Measurements from ENCODE around the gene ADRM1.

DNA sequence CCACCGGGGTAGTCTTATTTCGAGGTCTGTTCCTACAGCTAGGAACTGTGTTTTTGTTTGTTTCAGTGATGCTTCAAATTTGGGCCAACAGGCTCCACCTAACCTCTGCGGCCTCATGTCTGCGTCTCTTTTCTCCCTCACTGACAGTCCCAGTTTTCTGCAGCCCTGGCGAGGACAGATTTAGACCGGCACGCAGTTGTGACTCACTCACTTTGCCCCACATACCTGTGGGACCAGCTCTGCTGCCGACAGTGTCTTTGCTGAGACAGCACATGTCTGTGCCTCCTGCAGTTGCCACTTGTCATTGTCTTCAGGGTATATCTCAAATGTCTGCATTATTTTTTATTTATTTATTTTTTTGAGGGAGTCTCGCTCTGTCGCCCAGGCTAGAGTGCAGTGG is 35.3 kb upstream of the ADRM1 start:
- TF ChIP-seq, protein P1, sequence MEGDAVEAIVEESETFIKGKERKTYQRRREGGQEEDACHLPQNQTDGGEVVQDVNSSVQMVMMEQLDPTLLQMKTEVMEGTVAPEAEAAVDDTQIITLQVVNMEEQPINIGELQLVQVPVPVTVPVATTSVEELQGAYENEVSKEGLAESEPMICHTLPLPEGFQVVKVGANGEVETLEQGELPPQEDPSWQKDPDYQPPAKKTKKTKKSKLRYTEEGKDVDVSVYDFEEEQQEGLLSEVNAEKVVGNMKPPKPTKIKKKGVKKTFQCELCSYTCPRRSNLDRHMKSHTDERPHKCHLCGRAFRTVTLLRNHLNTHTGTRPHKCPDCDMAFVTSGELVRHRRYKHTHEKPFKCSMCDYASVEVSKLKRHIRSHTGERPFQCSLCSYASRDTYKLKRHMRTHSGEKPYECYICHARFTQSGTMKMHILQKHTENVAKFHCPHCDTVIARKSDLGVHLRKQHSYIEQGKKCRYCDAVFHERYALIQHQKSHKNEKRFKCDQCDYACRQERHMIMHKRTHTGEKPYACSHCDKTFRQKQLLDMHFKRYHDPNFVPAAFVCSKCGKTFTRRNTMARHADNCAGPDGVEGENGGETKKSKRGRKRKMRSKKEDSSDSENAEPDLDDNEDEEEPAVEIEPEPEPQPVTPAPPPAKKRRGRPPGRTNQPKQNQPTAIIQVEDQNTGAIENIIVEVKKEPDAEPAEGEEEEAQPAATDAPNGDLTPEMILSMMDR (conservative IDR thresholded peaks at IDR 0.05; ENCODE audit: low read depth, low read length), result no peak
- TF ChIP-seq POLR2A (IDR thresholded peaks at IDR 0.05; ENCODE audit: low read depth, low read length), result no peak
- no peak for TF ChIP-seq SMC3 (IDR thresholded peaks at IDR 0.05; ENCODE audit: low read depth, low read length)
- TF ChIP-seq, protein P2, sequence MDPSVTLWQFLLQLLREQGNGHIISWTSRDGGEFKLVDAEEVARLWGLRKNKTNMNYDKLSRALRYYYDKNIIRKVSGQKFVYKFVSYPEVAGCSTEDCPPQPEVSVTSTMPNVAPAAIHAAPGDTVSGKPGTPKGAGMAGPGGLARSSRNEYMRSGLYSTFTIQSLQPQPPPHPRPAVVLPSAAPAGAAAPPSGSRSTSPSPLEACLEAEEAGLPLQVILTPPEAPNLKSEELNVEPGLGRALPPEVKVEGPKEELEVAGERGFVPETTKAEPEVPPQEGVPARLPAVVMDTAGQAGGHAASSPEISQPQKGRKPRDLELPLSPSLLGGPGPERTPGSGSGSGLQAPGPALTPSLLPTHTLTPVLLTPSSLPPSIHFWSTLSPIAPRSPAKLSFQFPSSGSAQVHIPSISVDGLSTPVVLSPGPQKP (IDR thresholded peaks at IDR 0.05; ENCODE audit: borderline replicate concordance, low read depth, low read length), result no peak
- TF ChIP-seq FOS (IDR thresholded peaks at IDR 0.05; ENCODE audit: low read depth, low read length), result no peak
- TF ChIP-seq BHLHE40 (IDR thresholded peaks at IDR 0.05; ENCODE audit: low read depth, low read length), result no peak
- TF ChIP-seq RFX5 (IDR thresholded peaks at IDR 0.05; ENCODE audit: low read depth, low read length), result no peak
- TF ChIP-seq, protein P3, sequence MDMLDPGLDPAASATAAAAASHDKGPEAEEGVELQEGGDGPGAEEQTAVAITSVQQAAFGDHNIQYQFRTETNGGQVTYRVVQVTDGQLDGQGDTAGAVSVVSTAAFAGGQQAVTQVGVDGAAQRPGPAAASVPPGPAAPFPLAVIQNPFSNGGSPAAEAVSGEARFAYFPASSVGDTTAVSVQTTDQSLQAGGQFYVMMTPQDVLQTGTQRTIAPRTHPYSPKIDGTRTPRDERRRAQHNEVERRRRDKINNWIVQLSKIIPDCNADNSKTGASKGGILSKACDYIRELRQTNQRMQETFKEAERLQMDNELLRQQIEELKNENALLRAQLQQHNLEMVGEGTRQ (IDR thresholded peaks at IDR 0.05; ENCODE audit: low read depth, low read length), result no peak
- TF ChIP-seq RAD21 (IDR thresholded peaks at IDR 0.05; ENCODE audit: low read length), result no peak
- no peak for TF ChIP-seq RCOR1 (IDR thresholded peaks at IDR 0.05; ENCODE audit: insufficient replicate concordance, low read length)
